NCI-H345 treated with DMSO at 0.1 percent for 48 hours (cell line): Measurements from ENCODE around the gene P2RY2.
"Not testable (repeated sequence)": the region's sequence is repeated elsewhere in the genome, so short reads cannot be mapped to it uniquely, and the experiment has no call there.

Experiments
- DNase-seq: peaks from one replicate; lab custom pipeline; 2025; ENCODE audit not compliant: unreplicated experiment; lab: John Stamatoyannopoulos, UW

Gene P2RY2

DNA sequence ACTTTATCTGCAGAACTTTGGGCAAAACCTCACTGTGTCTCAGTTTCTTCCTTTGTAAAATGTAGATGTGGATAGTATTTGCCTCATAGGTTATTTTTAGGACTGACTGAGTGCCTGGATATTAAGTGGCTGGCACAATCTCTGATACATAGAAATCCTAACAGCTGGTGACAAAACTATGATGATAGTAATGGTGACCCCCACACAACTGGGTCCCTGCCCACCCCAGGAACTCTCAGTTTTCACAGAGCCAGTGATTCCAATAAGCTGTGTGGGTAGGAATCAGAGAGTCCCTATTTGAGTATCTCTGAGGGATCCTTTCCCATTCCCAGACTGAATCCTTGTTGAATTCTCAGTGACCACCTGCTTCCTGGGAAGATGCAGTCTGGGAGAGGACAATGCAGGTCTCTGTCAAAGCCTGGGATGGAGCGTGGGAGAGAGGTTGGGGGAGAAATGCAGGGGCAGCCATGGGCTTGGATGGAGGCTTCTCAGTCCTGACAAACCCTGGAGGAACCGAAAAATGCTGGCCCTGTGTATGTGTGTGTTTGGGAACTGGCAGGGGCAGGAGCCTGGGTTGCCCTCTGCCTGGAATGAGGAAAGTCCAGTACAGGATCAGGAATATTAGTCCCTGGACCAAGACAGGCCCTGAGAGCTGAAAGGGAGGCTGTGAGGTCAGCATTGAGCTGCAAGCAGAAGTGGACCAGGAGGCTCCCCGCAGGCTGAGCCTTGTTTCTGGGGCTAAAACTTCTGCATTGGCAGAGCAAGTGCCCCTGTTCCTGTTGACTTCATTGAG lies 48.0 kb downstream of the P2RY2 start:
- DNase-seq, result no peak

DNA sequence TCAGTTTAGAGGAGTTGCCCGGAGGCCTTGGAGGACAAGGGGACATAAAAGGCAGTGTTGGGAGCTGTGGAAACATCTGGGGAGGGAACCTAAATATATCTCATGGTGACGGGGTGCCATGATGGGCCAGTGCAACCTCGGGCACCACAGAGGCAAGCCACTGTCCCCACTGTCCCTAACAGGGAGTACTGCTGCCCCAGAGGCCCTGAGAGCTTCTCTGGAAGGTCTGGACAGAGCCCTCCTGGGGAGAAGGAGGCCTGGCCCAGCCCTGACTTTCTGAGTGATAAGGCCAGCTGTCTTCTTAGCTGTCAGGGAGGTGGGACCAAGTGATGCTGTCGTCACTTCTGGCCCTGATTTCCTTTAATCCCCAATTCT lies 48.6 kb downstream of the P2RY2 start:
- DNase-seq, result no peak

DNA sequence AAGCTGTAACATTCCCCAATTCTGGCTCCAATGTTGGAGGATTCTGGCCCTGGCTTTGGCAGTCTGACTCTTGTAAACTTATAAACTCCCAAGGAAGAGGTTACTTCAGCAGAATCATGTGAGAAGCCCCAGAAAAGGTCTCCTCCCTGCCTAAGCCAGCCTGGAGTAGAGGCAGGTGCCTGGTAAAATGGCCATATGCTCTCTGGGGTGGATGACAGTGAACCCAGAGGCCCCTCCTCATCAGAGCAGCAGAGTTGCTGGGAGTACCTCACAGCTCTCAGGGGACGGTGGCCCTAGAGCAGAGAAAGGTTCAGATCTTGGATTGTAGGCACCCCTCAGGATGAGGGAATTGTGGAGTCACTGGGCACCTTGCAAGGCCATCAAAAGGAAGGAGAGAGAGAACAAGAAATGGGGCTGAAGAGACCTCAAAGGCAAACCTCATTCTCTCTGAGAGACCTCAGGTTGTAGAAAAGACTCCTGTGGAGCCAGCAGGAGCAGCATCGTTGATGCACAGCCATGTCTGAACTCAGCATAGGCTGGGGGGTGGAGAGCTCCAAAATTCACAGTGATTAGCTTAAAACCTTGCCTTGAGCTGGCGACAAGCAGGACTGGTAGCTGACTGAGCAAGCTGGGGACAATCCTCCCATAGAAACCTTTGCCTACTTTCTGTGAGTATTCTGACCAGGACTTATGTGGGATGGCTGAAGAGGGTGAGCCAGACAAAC lies 49.2 kb downstream of the P2RY2 start:
- DNase-seq, result no peak

DNA sequence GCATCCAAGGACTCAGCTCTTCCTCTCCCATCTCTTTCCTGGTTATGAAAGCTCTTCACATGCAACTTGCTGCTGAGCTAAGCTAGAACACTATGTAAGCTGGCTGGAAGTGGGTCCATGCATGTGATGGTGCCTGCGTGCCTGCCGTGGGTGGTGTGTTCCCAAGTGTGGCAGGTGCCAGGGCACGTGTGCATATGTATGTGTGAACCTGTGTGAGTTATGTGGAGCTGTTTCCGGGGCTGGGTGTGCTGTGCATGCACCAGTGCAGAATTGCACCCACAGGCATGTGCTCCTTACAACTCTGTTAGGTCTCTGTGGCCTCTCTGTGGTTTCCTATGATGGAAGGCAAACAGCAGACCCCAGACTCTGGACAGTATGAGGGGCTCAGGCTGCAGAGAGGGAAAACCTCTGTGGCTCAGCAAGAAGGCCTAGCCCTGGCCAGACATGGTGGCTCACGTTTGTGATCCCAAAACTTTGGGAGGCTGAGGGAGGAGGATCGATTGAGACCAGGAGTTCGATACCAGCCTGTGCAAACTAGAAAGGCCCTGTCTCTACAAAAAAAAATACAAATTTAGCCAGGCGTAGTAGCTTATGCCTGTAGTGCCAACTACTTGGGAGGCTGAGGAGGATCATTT lies 49.9 kb downstream of the P2RY2 start:
- DNase-seq, result no peak

DNA sequence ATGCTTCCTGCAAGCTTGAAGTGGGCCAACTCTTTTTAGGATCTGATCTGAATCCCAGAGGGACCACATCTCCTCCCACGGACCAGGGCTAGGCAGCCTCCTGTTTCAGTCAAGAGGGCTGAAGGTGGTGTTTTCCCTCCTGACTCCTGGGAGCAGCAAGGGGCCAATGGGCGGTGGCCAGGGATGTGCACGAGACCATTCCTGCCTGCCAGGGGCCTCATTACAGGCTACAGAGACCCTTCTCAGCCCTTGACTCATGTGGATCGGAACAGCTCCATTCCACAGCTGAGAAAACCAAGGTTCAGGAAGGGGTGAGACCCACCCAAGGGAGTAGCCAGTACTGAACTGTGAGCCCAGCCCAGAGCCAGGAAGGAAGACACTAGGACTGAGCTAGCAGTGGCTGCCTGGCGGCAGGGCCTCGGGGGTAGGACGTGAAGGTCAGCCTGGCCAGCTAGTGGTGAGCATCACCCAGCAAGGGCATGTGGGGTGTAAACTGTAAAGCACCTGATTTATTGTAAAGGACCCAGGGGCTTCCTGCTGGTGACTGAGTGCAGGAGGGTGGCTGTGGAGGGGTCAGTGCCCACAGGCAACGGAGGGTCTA lies 50.7 kb downstream of the P2RY2 start:
- no peak for DNase-seq

DNA sequence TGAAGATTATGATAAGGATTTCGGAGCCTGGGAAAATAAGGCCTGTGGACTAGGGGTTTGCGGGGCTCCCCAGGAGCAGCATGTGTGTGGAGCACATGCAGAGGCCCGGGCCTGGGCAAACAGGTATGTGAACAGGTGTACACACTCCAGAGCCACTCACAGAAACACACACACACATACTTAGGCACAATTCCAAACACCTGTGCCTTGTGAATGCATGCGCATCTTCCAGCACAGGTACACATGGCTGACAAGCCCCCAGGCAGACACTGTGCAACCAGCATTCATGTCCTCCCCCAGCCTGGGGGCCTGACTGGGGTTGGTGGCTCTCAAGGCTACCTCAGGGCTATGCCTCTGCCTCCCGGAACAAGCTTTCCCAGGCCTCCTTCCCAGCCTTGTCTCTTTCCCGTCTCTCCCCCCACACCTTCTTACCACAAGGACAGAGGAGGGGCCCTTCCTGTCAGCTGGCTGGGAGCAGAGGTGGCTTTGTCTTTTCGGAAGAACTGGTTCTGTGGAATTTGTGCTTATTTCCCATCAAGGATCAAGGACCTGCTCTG lies 51.5 kb downstream of the P2RY2 start:
- peak; percentile 16 for DNase-seq

DNA sequence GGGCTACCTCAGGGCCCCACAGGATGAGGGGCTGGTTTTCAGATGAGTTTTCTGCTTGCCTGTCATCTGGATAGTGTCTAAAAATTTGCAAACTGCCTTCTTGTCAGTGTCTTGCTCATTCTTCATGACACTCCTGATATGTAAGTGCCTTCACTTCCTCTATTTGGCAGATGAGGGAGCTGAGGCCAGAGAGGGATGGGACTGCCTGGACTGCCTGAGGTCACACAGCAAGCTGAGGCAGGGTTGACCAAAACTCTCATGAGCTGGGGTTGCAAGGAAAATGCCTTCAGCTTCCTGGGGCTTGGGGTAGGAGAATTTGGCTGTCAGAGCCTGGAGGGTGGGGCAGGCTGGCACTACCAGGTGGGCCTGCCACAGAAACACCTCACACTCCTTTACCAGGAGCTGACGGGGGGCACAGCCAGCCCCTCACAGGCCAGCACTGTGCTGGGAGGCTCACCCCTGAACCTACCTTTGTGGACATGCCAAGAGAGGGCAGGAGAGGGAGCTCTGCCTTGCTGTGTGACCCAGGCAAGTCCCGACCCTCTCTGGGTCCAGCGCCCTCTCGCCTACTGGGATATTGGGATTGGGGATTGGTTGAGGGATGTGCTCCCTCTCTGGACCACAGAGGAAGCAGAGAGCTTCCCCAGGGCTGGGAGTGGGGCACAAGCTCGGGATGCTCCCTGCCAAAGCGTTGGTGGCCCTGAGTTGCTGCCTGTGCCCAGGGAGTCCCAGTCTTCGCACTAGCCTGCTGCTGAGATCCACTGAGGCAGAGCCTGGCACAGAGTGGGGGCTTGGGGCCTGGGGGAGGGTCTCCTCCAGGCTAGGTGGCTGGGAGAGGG lies 52.2 kb downstream of the P2RY2 start:
- no peak for DNase-seq

DNA sequence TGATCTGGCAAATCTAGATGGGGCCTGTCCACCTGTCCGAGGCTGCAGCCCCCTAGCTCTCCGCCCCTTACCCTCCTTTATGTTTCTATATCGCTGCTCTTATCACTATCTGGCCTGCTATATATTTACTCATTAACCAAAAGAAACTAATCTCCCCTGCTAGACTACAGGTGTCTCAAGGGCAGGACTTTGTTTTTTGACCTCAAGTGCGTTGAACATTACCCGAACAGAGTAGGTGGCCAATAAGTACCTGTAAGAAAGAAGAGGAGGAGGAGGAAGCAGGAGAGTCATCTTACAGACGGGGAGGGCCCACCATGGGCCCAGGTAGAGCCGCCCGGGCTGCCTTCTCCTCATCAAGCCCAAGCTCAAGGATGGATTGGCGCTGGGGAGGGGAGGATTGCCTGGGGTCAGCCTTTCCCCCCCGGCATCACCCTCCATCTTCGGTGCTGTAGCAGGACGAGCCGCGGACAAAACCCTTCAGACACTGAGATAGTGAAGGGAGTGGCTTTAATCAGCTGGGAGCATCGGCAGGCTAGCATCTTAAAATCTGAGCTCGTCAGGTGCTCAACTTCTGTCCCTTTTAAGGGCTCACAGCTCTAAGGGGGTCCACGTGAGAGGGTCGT lies 52.9 kb downstream of the P2RY2 start:
- no peak for DNase-seq

DNA sequence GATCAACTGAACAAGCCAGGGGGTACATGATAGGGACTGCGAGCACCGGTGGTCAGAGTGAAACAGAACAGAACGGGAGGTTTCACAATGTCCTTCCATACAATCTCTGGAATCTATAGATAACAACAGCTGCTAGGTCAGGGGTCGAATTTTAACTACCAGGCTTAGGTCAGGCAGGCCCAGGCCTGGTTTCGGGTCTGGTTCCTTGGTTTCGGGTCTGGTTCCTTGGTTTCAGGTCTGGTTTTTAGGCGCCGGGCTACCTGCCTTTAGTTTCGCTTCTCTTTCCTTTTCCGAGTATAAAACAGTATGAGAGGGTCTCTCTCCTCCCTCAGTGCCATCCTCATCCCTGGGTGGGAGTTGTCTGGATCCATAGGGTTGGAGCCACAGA lies 53.4 kb downstream of the P2RY2 start:
- not testable (repeated sequence) for DNase-seq

DNA sequence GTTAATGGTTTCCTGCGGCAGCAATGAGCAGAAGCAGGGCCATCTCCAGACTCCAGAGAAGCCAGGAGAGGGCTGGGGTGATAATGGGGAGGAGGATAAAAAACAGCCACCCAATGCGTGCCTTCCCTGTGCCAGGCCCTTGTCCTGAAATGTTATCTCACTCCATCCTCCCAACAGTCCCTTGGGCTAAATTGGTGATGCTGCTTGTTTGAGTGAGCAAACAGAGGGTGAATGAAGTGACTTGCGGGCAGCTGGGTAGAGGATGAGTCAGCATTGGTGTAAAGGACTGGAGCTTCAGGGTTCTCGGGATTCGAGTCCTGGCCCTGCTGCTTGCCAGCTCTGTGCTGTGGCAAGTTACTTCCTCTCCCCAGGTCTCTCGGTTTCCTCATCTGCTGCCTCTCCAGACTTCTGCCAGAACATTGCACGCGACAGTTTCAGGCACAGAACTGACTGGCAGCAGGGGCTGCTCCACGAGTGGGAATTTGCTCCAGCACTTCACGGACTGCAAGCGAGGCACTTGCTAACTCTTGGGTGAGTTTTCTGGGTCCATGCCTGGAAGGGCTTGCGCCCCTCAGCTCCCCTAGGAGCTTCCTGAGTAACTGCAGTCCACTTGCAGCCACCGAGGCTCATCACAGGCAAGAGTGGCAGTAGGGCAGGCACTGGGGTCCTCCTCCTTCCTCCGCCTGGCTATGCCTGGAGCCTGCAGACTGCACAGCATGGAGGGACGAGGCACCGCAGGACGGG lies 54.0 kb downstream of the P2RY2 start, which contains the start of gene P2RY6:
Gene P2RY6, plus strand, starts transcription at position 403 of the 744 bp plus-strand sequence. CDS start 24,181 bp downstream, outside the sequence.
- peak; percentile 28 for DNase-seq

DNA sequence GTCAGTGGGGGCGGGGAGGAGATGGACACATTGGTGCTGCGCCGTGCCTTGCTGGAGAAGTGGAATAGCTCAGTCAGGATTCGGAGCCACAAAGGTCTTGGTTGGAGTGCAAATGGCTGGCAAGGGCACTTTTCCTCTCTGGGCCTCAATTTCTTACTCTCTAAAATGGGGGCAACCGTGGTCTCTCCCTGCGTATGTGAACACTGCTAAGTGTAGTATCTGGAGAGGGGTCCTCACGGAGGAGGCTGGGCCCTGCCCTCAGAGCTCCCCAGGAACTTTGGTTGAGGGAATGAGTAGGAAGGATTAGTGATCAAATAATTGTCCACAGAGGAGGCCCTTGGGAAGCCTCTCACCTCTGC lies 54.6 kb downstream of the P2RY2 start:
- no peak for DNase-seq

DNA sequence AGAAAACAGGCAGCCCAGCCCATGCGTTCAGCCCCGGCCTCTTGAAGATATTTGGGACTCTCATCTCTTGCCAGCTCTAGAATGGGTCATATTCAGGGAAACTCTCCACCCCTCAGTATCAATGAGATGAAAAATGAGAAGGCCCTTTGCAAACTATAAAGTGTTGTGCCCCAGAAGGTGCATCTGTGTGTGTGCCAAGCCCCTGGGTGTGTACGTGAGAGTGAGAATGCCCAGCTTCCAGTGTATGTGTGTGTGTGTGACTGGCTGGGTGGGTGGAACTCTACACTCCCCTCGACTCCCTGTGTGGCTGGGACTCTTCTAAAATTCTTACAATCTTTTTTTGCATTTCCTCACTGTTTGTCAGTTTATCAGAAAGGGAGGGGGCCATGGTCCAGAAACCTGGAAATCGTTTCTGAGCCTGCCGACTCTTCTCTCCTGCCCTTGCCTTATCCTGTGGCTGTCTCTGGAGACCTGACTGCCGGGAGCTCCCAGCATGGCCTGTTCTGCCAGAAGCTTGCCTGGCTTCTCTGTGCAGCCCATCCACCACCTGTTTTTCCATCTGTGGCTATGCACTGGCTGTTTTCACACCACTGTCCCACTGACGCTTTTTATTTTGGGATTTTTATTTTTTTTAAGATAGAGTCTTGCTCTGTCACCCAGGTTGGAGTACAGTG lies 55.3 kb downstream of the P2RY2 start:
- no peak for DNase-seq

DNA sequence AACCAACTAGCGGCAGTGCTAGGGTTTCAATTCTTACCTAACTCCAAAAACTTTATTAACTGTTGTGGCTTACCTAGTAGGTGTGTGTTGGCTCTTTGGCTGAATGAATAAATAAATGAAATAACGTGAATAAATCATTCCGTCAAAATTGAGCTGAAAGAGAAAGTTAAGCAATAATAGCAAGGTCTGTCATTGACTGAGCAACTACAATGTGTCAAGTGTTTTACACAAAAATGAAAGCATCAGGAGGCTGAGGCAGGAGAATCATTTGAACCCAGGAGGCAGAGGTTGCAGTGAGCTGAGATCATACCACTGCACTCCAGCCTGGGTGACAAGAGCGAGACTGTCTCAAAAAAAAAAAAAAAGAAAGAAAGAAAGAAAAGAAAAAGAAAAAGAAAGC lies 56.1 kb downstream of the P2RY2 start:
- DNase-seq, result not testable (repeated sequence)

DNA sequence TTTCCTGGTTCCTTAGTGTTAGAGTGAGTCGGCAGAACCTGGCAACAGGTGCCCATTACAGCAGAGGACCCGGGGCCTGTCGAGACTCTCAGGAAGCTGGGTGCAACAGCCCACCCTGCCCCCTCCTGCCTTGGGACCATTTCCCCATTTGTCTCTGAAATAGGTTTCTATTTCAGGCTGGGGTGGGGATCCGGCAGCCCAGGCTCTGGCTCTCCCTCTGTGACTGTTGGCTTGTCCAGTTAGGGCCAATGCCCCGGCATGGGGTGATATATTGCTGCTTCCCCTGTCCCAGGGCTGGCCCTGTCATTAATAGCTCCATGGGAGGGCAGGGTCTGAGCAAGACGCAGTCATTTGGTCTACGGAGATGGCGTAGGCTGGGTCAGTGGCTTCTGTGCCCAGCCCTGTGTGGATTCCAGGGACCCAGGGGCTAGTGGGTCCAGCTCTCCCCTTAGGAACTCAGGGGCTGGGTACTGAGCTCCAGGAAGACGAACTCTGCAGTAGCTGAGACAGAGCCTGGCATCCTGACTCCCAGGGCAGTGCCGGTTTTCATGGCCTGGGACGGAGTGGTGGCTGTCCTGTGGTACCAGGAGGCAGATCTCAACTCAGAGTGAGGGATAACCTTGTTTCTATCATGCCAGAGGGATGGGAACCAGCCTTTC lies 56.8 kb downstream of the P2RY2 start:
- no peak for DNase-seq

DNA sequence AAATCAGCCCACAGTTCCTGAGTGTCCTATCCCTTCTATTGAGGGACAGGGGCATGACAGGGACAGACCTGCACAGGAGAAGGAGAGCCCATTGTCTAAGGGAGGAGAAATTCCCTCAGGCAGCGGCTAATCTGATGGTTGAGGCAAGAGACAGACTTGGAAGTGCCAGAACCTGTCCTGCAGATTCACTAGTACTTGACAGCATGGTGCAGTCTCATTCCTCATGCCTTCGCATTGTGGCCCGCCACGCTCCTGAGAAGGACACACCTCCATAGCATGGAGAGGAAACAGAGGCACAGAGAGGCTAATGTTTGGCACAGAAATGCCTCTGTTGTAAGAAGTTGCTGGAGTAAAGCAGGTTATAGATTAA lies 57.3 kb downstream of the P2RY2 start:
- no peak for DNase-seq

DNA sequence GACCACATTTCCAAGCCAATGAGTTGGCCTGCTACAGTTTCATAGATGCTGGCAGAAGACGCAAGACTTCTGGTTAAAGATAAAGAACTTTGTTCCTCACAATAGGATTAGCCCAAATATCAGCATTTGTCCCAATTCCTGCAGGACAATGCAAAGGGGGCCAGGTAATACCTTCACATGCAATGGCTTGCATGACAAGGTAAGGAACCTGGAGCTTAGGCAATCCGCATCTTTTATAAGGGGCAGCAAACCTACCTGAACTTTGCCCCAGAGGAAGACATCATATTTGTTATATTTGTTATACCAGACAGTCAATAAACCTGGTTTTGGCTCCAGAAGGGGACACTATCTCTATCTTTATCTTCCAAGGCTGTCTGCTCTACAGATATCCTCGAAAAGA lies 59.4 kb downstream of the P2RY2 start:
- DNase-seq, result no peak

DNA sequence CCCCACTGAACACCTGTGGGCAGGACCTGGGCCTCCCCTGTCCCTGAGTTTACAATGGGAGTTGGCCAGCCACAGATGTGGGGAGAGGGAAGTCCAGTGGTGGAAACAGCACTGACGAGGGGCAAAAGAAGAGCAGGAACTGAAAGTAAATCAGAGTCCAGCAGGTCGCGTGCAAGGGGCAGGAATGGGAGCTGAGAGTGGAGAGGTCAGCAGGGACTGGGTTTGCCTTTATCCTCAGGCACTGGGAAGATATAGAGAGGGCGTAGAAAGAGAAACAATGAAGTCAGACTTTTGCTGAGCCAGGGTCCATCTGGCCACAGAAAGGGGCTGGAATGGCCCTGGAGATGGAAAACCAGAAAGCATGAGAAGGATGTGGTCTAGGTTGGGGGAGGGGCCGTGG lies 62.5 kb downstream of the P2RY2 start:
- DNase-seq, result no peak

DNA sequence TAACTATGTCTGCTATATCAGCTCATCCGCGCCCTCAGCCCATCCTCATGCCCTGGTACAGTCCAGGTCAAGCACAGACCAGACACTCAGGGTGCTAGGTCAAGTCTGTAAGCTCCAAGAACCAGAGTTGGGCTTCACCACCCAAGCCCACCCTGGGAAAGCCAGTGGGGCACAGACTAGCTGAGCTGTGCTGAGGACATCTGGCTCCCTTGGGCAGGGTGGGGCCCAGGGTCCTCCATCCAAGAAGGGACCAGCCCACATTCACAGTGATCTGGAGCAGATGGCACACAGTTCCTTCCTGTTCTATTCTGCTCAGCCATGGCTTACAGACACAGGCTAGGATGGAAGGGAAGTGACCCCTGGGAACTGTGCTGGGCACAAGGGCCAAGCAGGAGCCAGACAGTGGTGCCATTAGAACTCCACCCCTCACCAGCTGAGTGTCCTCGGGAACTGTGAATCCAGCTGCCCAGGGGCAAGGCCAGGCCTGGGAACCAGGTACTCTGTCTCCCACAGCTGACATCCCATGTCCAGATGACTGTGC lies 63.2 kb downstream of the P2RY2 start:
- DNase-seq, result no peak
